ENCODE data around the gene ANO7.

The ANO7 gene

DNA sequence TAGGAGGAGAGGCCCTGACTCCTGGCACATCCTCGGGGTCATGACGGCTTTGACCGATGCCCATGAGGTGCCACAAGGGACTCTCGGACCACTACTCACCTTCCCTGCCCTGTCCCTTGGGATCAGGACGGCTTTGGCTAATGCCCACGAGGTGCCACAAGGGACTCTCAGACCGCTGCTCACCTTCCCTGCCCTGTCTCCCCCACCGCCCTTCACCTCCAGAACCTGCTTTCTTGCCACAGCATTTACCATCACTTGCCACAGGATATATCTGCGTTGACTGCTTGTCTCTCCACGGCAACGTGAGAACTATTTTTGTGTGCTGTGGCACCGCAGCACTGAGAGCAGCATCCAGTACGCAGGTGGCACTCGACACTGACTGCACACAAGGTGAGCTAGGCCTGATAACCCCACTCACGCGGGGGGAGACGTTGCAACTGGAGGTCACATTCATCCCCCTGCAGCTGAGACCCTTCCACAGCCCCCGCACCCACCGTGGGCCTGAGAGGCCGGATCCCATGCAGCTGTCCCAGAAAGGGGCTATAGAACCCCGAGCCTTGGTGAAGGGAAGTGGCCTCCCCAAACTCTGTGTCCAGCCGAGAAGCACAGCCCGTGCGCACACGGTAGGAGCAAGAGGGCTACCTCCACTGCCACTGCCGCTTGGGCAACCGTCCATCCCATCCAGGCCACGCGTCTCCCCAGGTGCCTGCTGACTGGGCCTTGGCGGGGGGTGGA, 47.5 kb downstream of the ANO7 start:
- no peak for DNase-seq (ENCODE audit: low read depth)
- TF ChIP-seq, protein P1, sequence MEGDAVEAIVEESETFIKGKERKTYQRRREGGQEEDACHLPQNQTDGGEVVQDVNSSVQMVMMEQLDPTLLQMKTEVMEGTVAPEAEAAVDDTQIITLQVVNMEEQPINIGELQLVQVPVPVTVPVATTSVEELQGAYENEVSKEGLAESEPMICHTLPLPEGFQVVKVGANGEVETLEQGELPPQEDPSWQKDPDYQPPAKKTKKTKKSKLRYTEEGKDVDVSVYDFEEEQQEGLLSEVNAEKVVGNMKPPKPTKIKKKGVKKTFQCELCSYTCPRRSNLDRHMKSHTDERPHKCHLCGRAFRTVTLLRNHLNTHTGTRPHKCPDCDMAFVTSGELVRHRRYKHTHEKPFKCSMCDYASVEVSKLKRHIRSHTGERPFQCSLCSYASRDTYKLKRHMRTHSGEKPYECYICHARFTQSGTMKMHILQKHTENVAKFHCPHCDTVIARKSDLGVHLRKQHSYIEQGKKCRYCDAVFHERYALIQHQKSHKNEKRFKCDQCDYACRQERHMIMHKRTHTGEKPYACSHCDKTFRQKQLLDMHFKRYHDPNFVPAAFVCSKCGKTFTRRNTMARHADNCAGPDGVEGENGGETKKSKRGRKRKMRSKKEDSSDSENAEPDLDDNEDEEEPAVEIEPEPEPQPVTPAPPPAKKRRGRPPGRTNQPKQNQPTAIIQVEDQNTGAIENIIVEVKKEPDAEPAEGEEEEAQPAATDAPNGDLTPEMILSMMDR (IDR thresholded peaks at IDR 0.05; ENCODE audit: control insufficient read depth, extremely low read depth, insufficient read depth), result no peak

DNA sequence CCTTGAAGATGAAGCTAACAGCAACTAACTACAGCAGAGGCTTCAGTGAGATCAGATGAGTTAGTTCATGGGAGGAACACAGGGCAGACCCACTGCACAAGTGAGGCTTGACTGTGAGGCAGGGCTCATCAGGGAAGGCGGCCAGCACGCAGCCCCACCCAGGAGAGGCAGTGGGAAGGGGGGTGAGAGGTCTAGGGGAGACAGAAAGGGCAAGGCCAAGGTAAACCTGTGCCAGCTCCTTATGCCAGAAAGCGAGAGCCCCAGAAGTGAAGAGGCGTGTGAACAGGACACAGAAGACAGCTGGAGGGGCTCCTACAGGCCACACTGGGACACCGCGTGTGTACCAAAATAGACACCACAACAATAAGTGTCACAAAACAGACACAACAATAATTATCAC, 48.6 kb downstream of the ANO7 start:
- H3K4me3 ChIP-seq (ENCODE audit: low read depth, low read length), result no peak overlapping the region
- no peak for DNase-seq (ENCODE audit: low read depth)
- TF ChIP-seq, protein P1 (IDR thresholded peaks at IDR 0.05; ENCODE audit: control insufficient read depth, extremely low read depth, insufficient read depth), result no peak

More for the DNA sequence above, 47.5 kb downstream of the ANO7 start:
- no peak overlapping the region for H3K4me3 ChIP-seq (ENCODE audit: low read depth, low read length)

DNA sequence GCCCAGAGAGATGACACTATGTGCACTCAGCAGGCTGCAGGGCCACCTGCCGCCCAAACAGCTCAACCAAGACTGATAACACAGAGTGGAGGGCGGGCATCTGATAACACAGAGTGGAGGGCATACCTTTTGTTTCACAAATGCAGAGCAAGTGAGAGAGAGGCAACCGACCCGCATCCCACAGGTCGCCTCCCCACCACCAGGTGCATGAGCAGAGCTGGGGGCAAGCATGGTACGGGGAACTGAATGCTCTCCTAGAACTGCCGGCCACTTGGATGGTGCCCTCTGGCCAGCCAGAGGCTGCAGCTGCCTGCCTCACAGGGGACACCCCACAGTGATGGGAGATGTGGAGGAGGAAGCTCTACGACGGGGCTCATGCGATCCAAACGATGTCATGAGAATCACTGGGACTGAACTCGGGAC, 49.5 kb downstream of the ANO7 start:
- no peak for DNase-seq (ENCODE audit: low read depth)
- H3K4me3 ChIP-seq (ENCODE audit: low read depth, low read length), result no peak overlapping the region
- TF ChIP-seq, protein P1 (IDR thresholded peaks at IDR 0.05; ENCODE audit: control insufficient read depth, extremely low read depth, insufficient read depth), result no peak

DNA sequence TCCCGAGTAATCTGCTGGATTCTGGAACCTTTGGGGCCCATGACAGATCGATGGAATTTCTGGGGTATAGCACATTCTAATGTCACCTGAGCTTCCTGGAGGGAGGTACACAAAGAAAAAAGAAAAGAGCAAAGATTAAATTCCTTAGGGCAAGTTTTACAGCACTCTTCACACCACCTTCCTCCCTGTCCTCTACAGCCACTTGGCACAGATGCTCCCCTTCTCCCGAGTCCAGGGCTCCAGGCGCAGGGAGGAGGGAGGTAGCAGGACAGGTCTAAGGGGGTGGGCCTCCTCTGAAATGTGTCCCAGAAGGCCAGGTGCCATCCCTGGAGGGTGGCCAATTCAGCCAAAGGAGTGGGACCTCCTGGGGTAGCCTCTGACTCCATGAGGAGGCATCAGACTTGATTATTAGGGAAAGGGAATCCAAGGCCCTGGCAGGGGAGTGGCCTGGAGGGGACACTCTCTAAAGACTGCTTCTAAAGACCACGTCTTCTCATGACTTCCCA, 50.3 kb downstream of the ANO7 start:
- no peak for DNase-seq (ENCODE audit: low read depth)
- H3K4me3 ChIP-seq (ENCODE audit: low read depth, low read length), result no peak overlapping the region
- TF ChIP-seq, protein P1 (IDR thresholded peaks at IDR 0.05; ENCODE audit: control insufficient read depth, extremely low read depth, insufficient read depth), result no peak

DNA sequence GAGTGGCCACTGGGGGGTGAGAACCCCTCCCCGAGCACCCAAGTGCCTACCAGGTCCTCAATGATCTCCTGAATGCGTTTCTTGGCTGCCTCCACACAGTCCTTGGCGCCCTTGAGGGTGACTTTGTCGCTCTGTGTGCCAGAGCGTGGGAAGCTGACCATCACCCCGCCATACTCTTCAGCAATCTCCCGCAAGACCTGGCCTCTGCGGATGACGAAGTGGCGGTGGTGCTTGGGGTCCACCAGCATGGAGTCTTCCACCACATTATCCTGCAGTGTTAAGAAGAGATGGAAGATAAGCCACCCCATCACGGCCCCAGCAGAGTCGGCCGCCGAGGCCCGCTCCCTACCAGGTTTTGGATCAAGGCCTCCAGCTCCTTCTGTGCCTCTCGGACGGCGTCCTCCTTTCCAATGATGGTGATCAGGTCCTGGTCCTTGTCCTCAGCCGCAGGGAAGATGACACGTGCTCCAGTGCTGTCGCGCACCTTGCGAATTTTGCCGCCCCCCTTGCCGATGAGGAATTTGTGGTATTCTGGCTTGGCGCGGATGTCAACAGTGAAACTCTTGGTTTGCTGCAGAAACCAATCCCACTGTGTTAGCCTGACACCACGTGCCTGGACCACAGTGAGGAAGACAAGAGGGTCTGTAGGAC, 51.2 kb downstream of the ANO7 start:
- TF ChIP-seq, protein P1 (IDR thresholded peaks at IDR 0.05; ENCODE audit: control insufficient read depth, extremely low read depth, insufficient read depth), result no peak
- no peak for DNase-seq (ENCODE audit: low read depth)
- H3K4me3 ChIP-seq (ENCODE audit: low read depth, low read length), result no peak overlapping the region

DNA sequence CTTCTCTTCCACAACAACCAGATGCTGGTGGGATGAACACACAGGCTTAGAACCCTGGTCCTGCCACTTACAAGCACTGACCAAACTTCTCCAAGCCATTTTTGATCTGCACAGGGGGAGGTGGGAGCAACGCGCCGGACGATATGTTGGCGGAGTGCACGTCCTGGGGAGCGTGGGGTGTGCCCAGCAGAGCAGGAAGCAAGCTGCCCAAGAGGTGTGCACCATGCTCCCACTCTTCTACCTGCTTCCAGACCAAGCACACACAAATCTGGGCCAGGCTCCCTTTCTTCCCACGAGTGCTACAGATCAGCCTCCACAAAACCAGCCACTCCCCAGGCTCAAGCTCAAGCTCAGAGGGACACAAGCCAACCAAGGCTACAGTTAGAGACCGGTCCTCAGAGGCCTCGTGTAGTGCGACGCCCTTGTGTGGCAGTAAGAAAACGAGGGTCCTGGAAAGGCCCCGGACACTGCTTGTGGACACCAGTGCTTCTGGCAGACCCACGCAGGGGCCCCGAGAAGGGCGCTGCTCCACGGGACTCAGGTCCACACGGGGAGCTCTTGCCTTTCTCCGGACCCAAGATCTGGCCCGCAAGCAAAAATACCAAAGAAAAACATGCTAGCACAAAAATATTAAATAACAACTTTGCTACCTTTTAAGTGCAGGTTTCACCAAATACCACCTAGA, 52.0 kb downstream of the ANO7 start:
- TF ChIP-seq, protein P1 (IDR thresholded peaks at IDR 0.05; ENCODE audit: control insufficient read depth, extremely low read depth, insufficient read depth), result no peak
- DNase-seq (ENCODE audit: low read depth), result no peak
- H3K4me3 ChIP-seq (ENCODE audit: low read depth, low read length), result no peak overlapping the region
